Measurements from ENCODE around the gene LTBP3. TPM values are rescaled to one million over a fixed set of nuclear protein-coding genes. Genes with fewer than 3 reads are reported as not detected.
"Not testable (repeated sequence)": the region's sequence is repeated elsewhere in the genome, so short reads cannot be mapped to it uniquely, and the experiment has no call there.

LTBP3 gene
- total RNA-seq, 4 donors from 2014 or later = 18.5 to 56.6 (median 35.6) TPM

GRCh38 chr11:65518941-65519549 lies 39.1 kb downstream of the LTBP3 start:
- H3K27me3 ChIP-seq; in situ Hi-C loops (cut with MboI; ENCODE audit: low sequenced_read_pairs in 4 of 4); H3K9me3 ChIP-seq; H3K36me3 ChIP-seq; H3K27ac ChIP-seq; ATAC-seq; DNase-seq; intact Hi-C loops (cut with DNase I; ENCODE audit: low total_unique reads); H3K4me3 ChIP-seq; H3K4me1 ChIP-seq: not testable (repeated sequence)

GRCh38 chr11:65516135-65516968 lies 41.8 kb downstream of the LTBP3 start:
- in situ Hi-C loops (cut with MboI; ENCODE audit: low sequenced_read_pairs in 4 of 4) = no loop called here
- no peak overlapping the region for H3K4me3 ChIP-seq
- DNase-seq (no peak), ATAC-seq (no peak)
- intact Hi-C loops (cut with DNase I; ENCODE audit: low total_unique reads) = no loop called here
- no peaks in the 10 kb centered on the region for H3K4me1 ChIP-seq
- H3K36me3 ChIP-seq = no peaks in the 10 kb centered on the region
- TF ChIP-seq POLR2A (IDR thresholded peaks at IDR 0.05) = no peak
- no peak for TF ChIP-seq CTCF (IDR thresholded peaks at IDR 0.05 in 4 of 5, conservative IDR thresholded peaks at IDR 0.05 in 1 of 5)
- no peak overlapping the region for H3K27ac ChIP-seq
- H3K9me3 ChIP-seq = no peaks in the 10 kb centered on the region
- no peaks in the 10 kb centered on the region for H3K27me3 ChIP-seq

- H3K9me3 ChIP-seq; H3K27ac ChIP-seq; intact Hi-C loops (cut with DNase I; ENCODE audit: low total_unique reads); H3K27me3 ChIP-seq; H3K4me3 ChIP-seq; ATAC-seq; DNase-seq; H3K36me3 ChIP-seq: not testable (repeated sequence)
- in situ Hi-C loops (cut with MboI; ENCODE audit: low sequenced_read_pairs in 4 of 4) = loop anchor here (5.0 kb wide), 4 partner anchors 40 to 145 kb away; no protein-coding TSS in a partner anchor
- peaks cover 9 to 17% of the 10 kb centered on the region in 2 donors for H3K4me1 ChIP-seq
These were observed 45.8 kb downstream of the LTBP3 start for GRCh38 chr11:65512311-65512710.

- peaks cover 38 to 46% of the 10 kb centered on the region in 2 donors for H3K4me1 ChIP-seq
- no peaks in the 10 kb centered on the region for H3K9me3 ChIP-seq
- in situ Hi-C loops (cut with MboI; ENCODE audit: low sequenced_read_pairs in 4 of 4) (loop anchor here in 3 of 4 donors (5.0 to 10.0 kb wide), 2 partner anchors 82 to 90 kb away; partner anchors contain the start of gene NEAT1 (in 1 of the 3)), intact Hi-C loops (cut with DNase I; ENCODE audit: low total_unique reads) (loop anchor here (1.0 kb wide), 2 partner anchors 10 to 36 kb away; no protein-coding TSS in a partner anchor)
- peak; percentile 3 to 12 for ATAC-seq
- no peaks in the 10 kb centered on the region for H3K27me3 ChIP-seq
- H3K36me3 ChIP-seq = peaks cover 27 to 44% of the 10 kb centered on the region in 2 donors
- peak; percentile 24 to 56 for TF ChIP-seq POLR2A (IDR thresholded peaks at IDR 0.05)
- no peak for TF ChIP-seq CTCF (IDR thresholded peaks at IDR 0.05 in 4 of 5, conservative IDR thresholded peaks at IDR 0.05 in 1 of 5)
- H3K27ac ChIP-seq = peak overlapping the region; percentile 91 to 99 (median 94)
- peak overlapping the region; percentile 18 to 93 (median 55) for H3K4me3 ChIP-seq
- peak in 1 of 2 donors; percentile 63 for DNase-seq
These were observed 51.2 kb downstream of the LTBP3 start for GRCh38 chr11:65506772-65507505.

GRCh38 chr11:65506290-65506771 lies 51.8 kb downstream of the LTBP3 start:
- in situ Hi-C loops (cut with MboI; ENCODE audit: low sequenced_read_pairs in 4 of 4) (loop anchor here in 3 of 4 donors (5.0 to 10.0 kb wide), 2 partner anchors 82 to 89 kb away; partner anchors contain the start of gene NEAT1 (in 1 of the 3)), intact Hi-C loops (cut with DNase I; ENCODE audit: low total_unique reads) (no loop called here)
- DNase-seq = no peak
- Histone ChIP-seq H3K36me3 (peaks cover 27 to 51% of the 10 kb centered on the region in 2 donors), H3K27me3 (no peaks in the 10 kb centered on the region), H3K27ac (peak overlapping the region; percentile 91 to 99 (median 94)), H3K4me1 (peaks cover 38 to 46% of the 10 kb centered on the region in 2 donors), H3K9me3 (no peaks in the 10 kb centered on the region), H3K4me3 (peak overlapping the region; percentile 0 to 93 (median 91))
- no peak for ATAC-seq
- TF ChIP-seq CTCF (IDR thresholded peaks at IDR 0.05 in 4 of 5, conservative IDR thresholded peaks at IDR 0.05 in 1 of 5) = no peak
- no peak for TF ChIP-seq POLR2A (IDR thresholded peaks at IDR 0.05)

Measured in gastrocnemius medialis (tissue), 4 donors.